Kidney tubule cell (primary cell): Measurements from ENCODE around the gene CCDC85C.
A peak's percentile ranks its signal among the peaks of the same experiment; 100 is the strongest.

ENCODE experiments used
- DNase-seq: peaks from one replicate; pipeline ENCODE4 v3.0.0-alpha.2; 2018; ENCODE audit warnings: low spot score

CCDC85C gene

GRCh38 chr14:99510556-99511139 lies 93.4 kb downstream of the CCDC85C start:
- DNase-seq = no peak

- DNase-seq = no peak
These were observed 94.0 kb downstream of the CCDC85C start for GRCh38 chr14:99509871-99510555.

GRCh38 chr14:99508896-99509629 lies 94.9 kb downstream of the CCDC85C start:
- no peak for DNase-seq

DNA sequence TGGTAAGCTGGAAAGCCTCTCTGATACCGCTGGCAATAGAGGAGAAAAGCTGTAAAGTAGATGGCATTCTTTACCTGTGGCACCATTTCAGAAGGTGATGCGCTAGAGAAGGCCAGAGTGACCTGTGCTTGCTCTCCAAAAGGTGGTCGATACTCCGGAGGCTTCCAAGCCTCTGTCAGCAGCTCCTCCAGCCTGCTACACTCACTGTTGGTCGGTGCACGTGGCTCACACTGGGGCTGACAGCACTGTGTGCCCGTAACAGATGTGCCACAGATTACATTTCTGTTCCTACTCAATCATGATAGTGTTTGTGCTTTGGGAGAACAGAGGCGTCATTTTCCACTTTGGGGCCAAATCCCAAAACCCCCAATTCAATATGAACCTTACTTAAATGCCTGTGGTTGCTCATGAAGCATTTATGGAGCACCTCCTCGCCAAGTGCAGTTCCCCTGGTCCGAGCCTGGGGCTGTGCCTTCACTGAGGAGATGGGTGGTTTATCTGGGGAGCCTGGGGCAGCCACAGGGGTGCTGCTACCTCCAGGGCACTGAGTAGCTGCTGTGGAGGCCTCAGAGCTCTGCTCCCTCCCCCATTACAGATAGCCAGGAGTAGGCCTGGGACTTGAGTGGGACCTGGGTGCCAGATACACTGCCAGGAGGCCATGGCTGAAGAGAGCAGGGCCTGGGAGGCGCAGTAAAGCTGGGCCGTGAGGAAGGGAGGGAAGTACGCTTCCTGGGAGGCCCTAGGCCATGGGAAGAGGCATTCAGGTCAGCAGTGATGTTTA lies 96.0 kb downstream of the CCDC85C start:
- DNase-seq = no peak

GRCh38 chr14:99506276-99506675 lies 97.7 kb downstream of the CCDC85C start:
- no peak for DNase-seq

GRCh38 chr14:99505089-99505488 lies 98.9 kb downstream of the CCDC85C start:
- no peak for DNase-seq

- DNase-seq = no peak
These were observed 100.1 kb downstream of the CCDC85C start for GRCh38 chr14:99503848-99504453.

DNA sequence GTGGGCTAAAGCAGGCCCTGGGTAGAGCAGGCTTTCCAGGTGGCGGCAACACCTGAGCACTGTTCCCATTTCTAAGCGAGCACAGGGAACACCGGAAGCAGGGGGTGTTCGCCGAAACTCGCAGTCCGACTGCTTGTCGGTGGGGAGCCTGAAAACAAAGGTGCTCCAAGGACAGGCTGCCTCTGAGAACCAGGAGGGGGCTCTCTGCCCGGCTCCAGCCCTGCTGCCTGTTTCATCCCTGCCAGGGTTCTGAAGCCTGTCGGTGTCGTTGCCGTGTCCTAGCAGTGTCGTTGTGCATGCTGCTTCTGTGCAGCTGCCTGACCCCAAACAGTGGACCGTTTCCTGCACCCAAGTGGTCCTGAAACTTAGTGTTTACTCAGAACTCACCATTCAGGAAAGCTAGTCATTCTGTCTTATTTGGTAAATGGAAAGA lies 101.0 kb downstream of the CCDC85C start:
- no peak for DNase-seq

DNA sequence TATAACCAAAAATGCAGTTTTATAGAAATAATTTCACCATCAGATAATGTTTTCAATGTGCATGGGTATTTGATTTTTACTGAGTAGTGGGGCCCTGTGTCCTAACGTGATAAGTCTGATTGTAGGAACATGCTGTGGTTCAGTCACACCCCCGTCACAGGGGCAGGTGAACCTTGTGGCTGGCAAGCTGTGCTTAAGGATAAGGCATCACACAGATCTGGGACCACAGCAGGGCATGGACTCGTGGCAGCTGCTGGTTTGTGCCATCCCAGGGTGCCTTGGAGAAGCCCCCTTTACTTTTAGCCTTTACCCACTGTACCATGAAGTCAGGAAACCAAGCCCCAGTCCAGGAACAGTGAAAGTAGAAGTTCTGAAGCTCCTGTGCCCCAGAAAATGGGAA lies 106.1 kb downstream of the CCDC85C start:
- DNase-seq = no peak

DNA sequence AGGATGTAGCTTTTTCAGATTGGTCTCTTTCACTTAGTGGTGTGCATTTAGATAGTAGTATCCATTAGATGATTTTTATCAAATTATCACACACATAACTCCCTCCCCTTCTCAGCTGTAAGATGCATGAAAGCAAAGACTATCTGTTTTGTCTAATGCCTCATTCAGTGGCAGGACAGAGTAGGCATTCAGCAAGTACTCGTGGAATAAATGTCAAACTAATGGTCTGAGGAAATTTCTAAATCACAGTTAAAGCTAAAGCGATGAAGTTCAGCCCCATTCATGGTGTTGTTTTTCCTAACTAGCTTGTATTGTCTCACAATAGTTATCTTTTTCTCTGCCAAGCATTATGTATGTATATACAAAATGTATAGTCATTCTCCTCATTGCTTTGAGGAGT lies 106.7 kb downstream of the CCDC85C start:
- DNase-seq = no peak

GRCh38 chr14:99484106-99484505 lies 119.9 kb downstream of the CCDC85C start:
- no peak for DNase-seq

- DNase-seq = no peak
These were observed 122.3 kb downstream of the CCDC85C start for GRCh38 chr14:99481745-99482099.

- DNase-seq = peak; percentile 100
These were observed 122.9 kb downstream of the CCDC85C start, which contains the start of gene CCNK for GRCh38 chr14:99480917-99481744. TSS of gene CCNK (plus strand) at chr14:99481409. CDS start at chr14:99492678, 11,269 bp downstream.

GRCh38 chr14:99479906-99480869 lies 123.8 kb downstream of the CCDC85C start, which contains the start of gene SETD3:
TSS of gene SETD3 (minus strand) at chr14:99480859. CDS start at chr14:99465805, 15,054 bp downstream.
- peak; percentile 66 for DNase-seq

DNA sequence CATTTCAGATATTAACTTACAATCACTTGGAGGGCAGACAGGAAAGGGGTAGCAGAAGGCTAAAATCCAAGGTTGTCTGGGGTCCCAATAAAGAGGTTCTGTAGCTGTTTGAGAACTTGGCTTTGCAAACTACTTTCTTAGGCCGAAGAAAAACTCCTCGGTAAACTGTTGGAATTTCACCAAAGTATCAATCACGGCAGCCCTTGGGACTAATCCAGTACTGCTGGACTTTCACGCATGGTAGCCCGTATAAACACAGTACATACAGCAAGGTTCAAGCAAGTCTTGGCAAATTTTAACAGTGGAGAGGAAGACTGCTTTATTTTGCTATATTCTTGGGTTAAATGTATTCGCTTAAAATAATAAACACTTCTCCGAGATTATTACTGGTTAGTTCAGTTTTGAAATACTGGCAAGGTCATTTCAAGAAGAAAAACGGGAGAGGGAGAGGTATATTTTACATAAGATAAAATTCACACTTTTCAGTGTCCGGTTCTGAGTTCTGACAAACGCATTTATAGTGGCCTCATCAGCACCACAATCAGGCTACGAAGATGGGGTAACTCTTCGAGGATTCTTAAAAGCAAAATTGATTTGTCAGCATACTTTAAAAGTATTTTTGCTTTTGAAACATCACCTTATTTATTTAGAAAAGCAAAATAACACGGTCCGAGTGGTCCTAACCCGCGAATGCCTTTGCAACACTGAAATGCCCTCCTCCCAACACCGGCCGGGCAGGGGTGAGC lies 124.7 kb downstream of the CCDC85C start:
- peak; percentile 39 for DNase-seq

GRCh38 chr14:99478128-99478527 lies 125.9 kb downstream of the CCDC85C start:
- DNase-seq = no peak

- peak; percentile 73 for DNase-seq
These were observed 127.1 kb downstream of the CCDC85C start for GRCh38 chr14:99476864-99477263.

GRCh38 chr14:99475660-99476059 lies 128.3 kb downstream of the CCDC85C start:
- DNase-seq = no peak

- DNase-seq = no peak
These were observed 128.8 kb downstream of the CCDC85C start for GRCh38 chr14:99475179-99475578.
